ENCODE results near the gene MAP3K5.

DNA sequence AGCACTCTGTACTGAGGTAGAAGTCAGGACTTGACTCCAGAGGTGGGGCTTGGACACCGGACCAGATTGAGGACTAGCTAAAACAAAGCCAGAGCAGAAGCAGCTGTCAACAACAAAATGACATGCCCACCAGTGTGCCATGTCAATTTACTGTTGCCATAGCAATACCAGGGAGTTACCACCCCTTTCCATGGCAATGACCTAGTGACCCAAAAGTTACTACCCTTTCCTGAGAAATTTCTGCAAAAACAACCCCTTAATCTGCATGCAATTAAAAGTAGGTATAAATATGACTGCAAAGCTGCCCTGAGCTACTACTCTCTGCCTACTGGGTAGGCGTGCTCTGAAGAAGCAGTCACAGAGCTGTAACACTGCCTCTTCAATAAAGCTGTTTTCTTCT is 21.0 kb downstream of the MAP3K5 start:
- no peak for TF ChIP-seq CTCF (IDR thresholded peaks at IDR 0.05)
- no peak for TF ChIP-seq POLR2AphosphoS5 (IDR thresholded peaks at IDR 0.05)
- no peak for TF ChIP-seq POLR2A (IDR thresholded peaks at IDR 0.05)

Measured in suprapubic skin (tissue), 4 donors.